GM12878 (cell line): Measurements from ENCODE around the gene RAB34. TPM values are rescaled to one million over a fixed set of nuclear protein-coding genes. Genes with fewer than 3 reads are reported as not detected.
A peak's percentile ranks its signal among the peaks of the same experiment; 100 is the strongest.

ENCODE experiments used
- ATAC-seq: fragments of 200-7000 bp; cut with Tn5 transposase; 3 replicates; pipeline ENCODE4 v1.9.1; 2020; ENCODE audit warnings: mild to moderate bottlenecking, moderate library complexity
- BruUV-seq: library from RNA; stranded (reverse); fragments of 400-500 nt; replicated peaks from 2 replicates; lab custom pipeline; 2021; lab: Mats Ljungman, UMichigan
- CTCF ChIA-PET: fragments of 300-600 bp; sonication (Branson Sonifier 250); formaldehyde crosslinking; extraction: SDS; loops from one replicate; lab custom pipeline; 2021; ENCODE audit warnings: inconsistent platforms; lab: Yijun Ruan, JAX
- POLR2A ChIA-PET: fragments of 350-600 bp; formaldehyde crosslinking; extraction: SDS; loops from one replicate; lab custom pipeline; 2021; ENCODE audit warnings: inconsistent platforms; lab: Charles Lee
- RAD21 ChIA-PET: fragments of 300-600 bp; sonication (Branson Sonifier 250); formaldehyde crosslinking; loops from one replicate; lab custom pipeline; 2023; ENCODE audit warnings: antibody characterized with exemption; ENCODE audit not compliant: unreplicated experiment; lab: Charles Lee
- SMC1A ChIA-PET: fragments of 300-600 bp; sonication (Branson Sonifier 250); formaldehyde crosslinking; loops from one replicate; lab custom pipeline; 2023; ENCODE audit not compliant: unreplicated experiment, uncharacterized antibody; lab: Charles Lee
- DNase-seq: peaks from one replicate; pipeline ENCODE4 v3.0.0-alpha.2; 2011; ENCODE audit warnings: low read depth, low spot score
- FAIRE-seq: peaks from 3 replicates; lab custom pipeline; 2011; peaks lifted over from hg19 to GRCh38; lab: Jason Lieb, UNC
- H2AFZ ChIP-seq: 2 replicates; pipeline ENCODE4 v1.6.0; 2011; ENCODE audit warnings: low read depth, low read length, control low read depth; ENCODE audit not compliant: control insufficient read depth
- H3K27ac ChIP-seq: 2 replicates; pipeline ENCODE4 v1.5.1; 2011; ENCODE audit warnings: control low read depth; ENCODE audit not compliant: control insufficient read depth, insufficient read depth
- H3K27me3 ChIP-seq, 2 experiments: replicated peaks in 1 of 2; 2 replicates each; pipeline versions ENCODE4 v1.6.0 to v1.6.1; 2011; ENCODE audit warnings: low read length in 1 of 2; ENCODE audit not compliant: control insufficient read depth in 2 of 2, insufficient read depth in 2 of 2
- H3K36me3 ChIP-seq, 2 experiments: 2 replicates each; pipeline ENCODE4 v1.5.1; 2011; ENCODE audit warnings: low read length in 1 of 2; ENCODE audit not compliant: control insufficient read depth in 2 of 2, insufficient read depth in 2 of 2
- H3K4me1 ChIP-seq: 2 replicates; pipeline ENCODE4 v1.6.1; 2011; ENCODE audit warnings: mild to moderate bottlenecking, low read length, moderate library complexity, mixed read lengths; ENCODE audit not compliant: control insufficient read depth, insufficient read depth
- H3K4me2 ChIP-seq: 2 replicates; pipeline ENCODE4 v1.6.0; 2011; ENCODE audit warnings: control low read depth; ENCODE audit not compliant: control insufficient read depth, insufficient read depth
- H3K4me3 ChIP-seq: fragments of 200-600 bp; sonication (generic); 2 replicates; pipeline ENCODE4 v1.5.1; 2016
- H3K79me2 ChIP-seq: 2 replicates; pipeline ENCODE4 v1.6.0; 2011; ENCODE audit warnings: low read length; ENCODE audit not compliant: control insufficient read depth, insufficient read depth
- H3K9ac ChIP-seq: 2 replicates; pipeline ENCODE4 v1.8.0; 2011; ENCODE audit warnings: low read length, control low read depth, mixed read lengths; ENCODE audit not compliant: control insufficient read depth, insufficient read depth
- H3K9me3 ChIP-seq: replicated peaks from 3 replicates; pipeline ENCODE4 v1.5.1; 2011; ENCODE audit warnings: mild to moderate bottlenecking, low read length; ENCODE audit not compliant: control insufficient read depth, insufficient read depth
- H4K20me1 ChIP-seq: 2 replicates; pipeline ENCODE4 v1.6.0; 2011; ENCODE audit not compliant: control insufficient read depth, insufficient read depth
- BACH1 ChIP-seq: fragments of 450-650 bp; IDR thresholded peaks from 2 replicates; pipeline ENCODE4 v1.6.1; 2017; ENCODE audit warnings: mild to moderate bottlenecking, borderline replicate concordance
- BCL3 ChIP-seq: IDR thresholded peaks from 2 replicates; pipeline ENCODE4 v1.6.1; 2011; ENCODE audit warnings: borderline replicate concordance, low read depth, mild to moderate bottlenecking, moderate library complexity, low read length; ENCODE audit not compliant: insufficient read depth, poor library complexity, severe bottlenecking
- BHLHE40 ChIP-seq, 2 experiments: fragments of 450-650 bp in 1 of 2; IDR thresholded peaks; 2 replicates each; pipeline ENCODE4 v1.6.1; 2011 to 2017; ENCODE audit warnings: low read depth in 2 of 2, borderline replicate concordance in 1 of 2, improper control_type of control experiment in 1 of 2, low read length in 1 of 2, mild to moderate bottlenecking in 1 of 2
- CBFB ChIP-seq: IDR thresholded peaks from 2 replicates; pipeline ENCODE4 v1.6.1; 2016; ENCODE audit warnings: antibody characterized with exemption, low read depth
- DPF2 ChIP-seq: fragments of 450-650 bp; IDR thresholded peaks from 2 replicates; pipeline ENCODE4 v1.6.1; 2017; ENCODE audit warnings: mild to moderate bottlenecking
- E2F4 ChIP-seq: IDR thresholded peaks from 2 replicates; pipeline ENCODE4 v1.6.1; 2012; ENCODE audit warnings: low read depth, low read length, improper control_type of control experiment
- EP300 ChIP-seq, 2 experiments: fragments of 150-350 bp in 1 of 2; IDR thresholded peaks; 2 replicates each; pipeline ENCODE4 v1.6.1; 2011 to 2012; ENCODE audit warnings: low read depth in 2 of 2, low read length in 2 of 2, borderline replicate concordance in 1 of 2, improper control_type of control experiment in 1 of 2, inconsistent platforms in 1 of 2; ENCODE audit not compliant: control insufficient read depth in 1 of 2
- KDM1A ChIP-seq: fragments of 200-600 bp; sonication (generic); IDR thresholded peaks from 2 replicates; pipeline ENCODE4 v1.6.1; 2016; ENCODE audit warnings: borderline replicate concordance
- NBN ChIP-seq: fragments of 450-650 bp; IDR thresholded peaks from 2 replicates; pipeline ENCODE4 v1.6.1; 2016
- RELB ChIP-seq: fragments of 450-650 bp; IDR thresholded peaks from 2 replicates; pipeline ENCODE4 v1.6.1; 2017; ENCODE audit warnings: low read depth, mild to moderate bottlenecking, moderate library complexity
- YY1 ChIP-seq: IDR thresholded peaks from 2 replicates; pipeline ENCODE4 v1.6.1; 2011; ENCODE audit warnings: low read depth, mild to moderate bottlenecking, low read length
- ZBTB4 ChIP-seq: fragments of 450-650 bp; formaldehyde crosslinking; IDR thresholded peaks from 2 replicates; pipeline ENCODE4 v1.4.0; 2022; ENCODE audit warnings: mild to moderate bottlenecking, moderate library complexity
- WGBS: methylation state at CpG from one replicate; pipeline ENCODE4 v1.1.6; 2016; ENCODE audit warnings: low lambda C conversion rate; ENCODE audit not compliant: insufficient replicate concordance, insufficient coverage; ENCODE audit errors: missing lambda C conversion rate; 5-methylcytosine and 5-hydroxymethylcytosine counted together
- in situ Hi-C: fragments of 300-500 bp; cut with MboI; formaldehyde crosslinking; loops from 9 replicates; pipeline ENCODE4 v1.14.3; 2018; ENCODE audit warnings: mixed read lengths
- intact Hi-C: fragments of 100-400 bp; cut with micrococcal nuclease; formaldehyde crosslinking; loops from one replicate; pipeline ENCODE4 v1.14.2; 2022; ENCODE audit not compliant: unreplicated experiment
- polyA plus RNA-seq, 11 experiments: library from polyadenylated mRNA; depleted of rRNA in 4 of 11; unstranded in 6 of 11; stranded (reverse) in 5 of 11; fragments of >200 nt; fragmentation: Nextera tagmentation in 4 of 11; fragmentation: Illumina TruSeq in 1 of 11; extraction: Ambion mirVana in 4 of 11; extraction: Trizol in 1 of 11; gene quantifications; 1 replicate in 1 of 11; 2 replicates in 10 of 11; pipeline versions ENCODE4 v1.2.1 to v1.2.3, GENCODE V29; 2011 to 2016; ENCODE audit warnings: inconsistent platforms in 2 of 11, missing spikeins in 2 of 11, low read depth in 1 of 11
- total RNA-seq, 4 experiments: library from RNA; depleted of rRNA in 3 of 4; stranded (reverse); fragments of >200 nt in 3 of 4; fragmentation: Illumina TruSeq in 1 of 4; extraction: Trizol in 1 of 4; gene quantifications; 2 replicates each; pipeline versions ENCODE4 v1.2.1 to v1.2.3, GENCODE V29; 2013 to 2021

The RAB34 gene
- total and polyA plus RNA-seq, 10 of the 15 experiments (the other 5 are each of a cell fraction or from before 2014, with no cell fraction given): 0.37 to 46.4 (median 32.8) TPM

GRCh38 chr17:28743243-28744103, 25.8 kb upstream of the RAB34 start, which contains the start of gene TRAF4:
Gene TRAF4 (plus strand): TSS chr17:28744011. CDS start chr17:28744113, 102 bp downstream.
- BruUV-seq: TSS peak; percentile 96
- H3K27me3 ChIP-seq: no peaks in the 10 kb centered on the region
- ChIA-PET SMC1A (interaction anchor here (1.5 to 17.8 kb wide), 3 partner anchors 15 to 24 kb away, joined by 4 to 326 read pairs (median 5); partner anchors contain the start of genes NEK8, RPL23A and TLCD1), RAD21 (interaction anchor here (1.0 to 17.4 kb wide), 2 partner anchors 17 to 24 kb away, joined by 4 to 375 read pairs; partner anchors contain the start of genes NEK8, RPL23A and TLCD1), POLR2A (interaction anchor here (0.6 to 15.2 kb wide), 9 partner anchors 16 to 529 kb away, joined by 3 to 485 read pairs (median 3); partner anchors contain the start of genes DHRS13, NEK8, PHF12 and PROCA1), CTCF (interaction anchor here (0.7 to 7.4 kb wide), 3 partner anchors 13 to 20 kb away, joined by 3 to 95 read pairs (median 4); partner anchors contain the start of genes NEK8 and TLCD1)
- peak within 1 kb of the TSS; percentile 98 for H3K9ac ChIP-seq
- 2% methylated on average over 64 of the region's 70 CpGs for WGBS
- H3K36me3 ChIP-seq: peaks cover 16 to 26% of the 10 kb centered on the region in 2 experiments
- intact Hi-C loops (no loop called here), in situ Hi-C loops (loop anchor here (25.0 kb wide), 1 partner anchor 1281 kb away; the partner anchor contains the start of gene KSR1)
- H3K4me1 ChIP-seq: peaks cover 72% of the 10 kb centered on the region
- ATAC-seq: peak; percentile 69
- H3K4me2 ChIP-seq: peak within 1 kb of the TSS; percentile 85
- peaks cover 73% of the 10 kb centered on the region for H3K79me2 ChIP-seq
- DNase-seq: no peak
- peak within 1 kb of the TSS; percentile 96 for H3K27ac ChIP-seq
- H4K20me1 ChIP-seq: peaks cover 16% of the 10 kb centered on the region
- H3K4me3 ChIP-seq: peak within 1 kb of the TSS; percentile 92
- no peak within 1 kb of the TSS; the same call in 1 of the 2 replicates for H2AFZ ChIP-seq
- FAIRE-seq: no peak
- peaks cover 2% of the 10 kb centered on the region; the same call in 2 of the 3 replicates for H3K9me3 ChIP-seq
- TF ChIP-seq KDM1A (no peak), YY1 (peak; percentile 64), BCL3 (peak; percentile 73), EP300 (IDR thresholded peaks at IDR 0.05; ENCODE audit: borderline replicate concordance in 1 of 2, control insufficient read depth in 1 of 2, low read depth in 2 of 2, low read length in 2 of 2) (peak; percentile 17 to 53; a peak in 1 of 4 replicates), E2F4 (no peak), ZBTB4 (CRISPR knock-in tag) (no peak), DPF2 (peak; percentile 93; the same call in 1 of the 2 replicates), BHLHE40 (IDR thresholded peaks at IDR 0.05; ENCODE audit: borderline replicate concordance in 1 of 2, low read depth in 2 of 2, low read length in 1 of 2) (peak; percentile 92 to 96), CBFB (0 out of 2 replicates have a peak, but pooled peaks have one; percentile 21), NBN (peak; percentile 67), BACH1 (peak; percentile 93), RELB (peak; percentile 92)
